ENCODE results near the gene HCN2.

DNA sequence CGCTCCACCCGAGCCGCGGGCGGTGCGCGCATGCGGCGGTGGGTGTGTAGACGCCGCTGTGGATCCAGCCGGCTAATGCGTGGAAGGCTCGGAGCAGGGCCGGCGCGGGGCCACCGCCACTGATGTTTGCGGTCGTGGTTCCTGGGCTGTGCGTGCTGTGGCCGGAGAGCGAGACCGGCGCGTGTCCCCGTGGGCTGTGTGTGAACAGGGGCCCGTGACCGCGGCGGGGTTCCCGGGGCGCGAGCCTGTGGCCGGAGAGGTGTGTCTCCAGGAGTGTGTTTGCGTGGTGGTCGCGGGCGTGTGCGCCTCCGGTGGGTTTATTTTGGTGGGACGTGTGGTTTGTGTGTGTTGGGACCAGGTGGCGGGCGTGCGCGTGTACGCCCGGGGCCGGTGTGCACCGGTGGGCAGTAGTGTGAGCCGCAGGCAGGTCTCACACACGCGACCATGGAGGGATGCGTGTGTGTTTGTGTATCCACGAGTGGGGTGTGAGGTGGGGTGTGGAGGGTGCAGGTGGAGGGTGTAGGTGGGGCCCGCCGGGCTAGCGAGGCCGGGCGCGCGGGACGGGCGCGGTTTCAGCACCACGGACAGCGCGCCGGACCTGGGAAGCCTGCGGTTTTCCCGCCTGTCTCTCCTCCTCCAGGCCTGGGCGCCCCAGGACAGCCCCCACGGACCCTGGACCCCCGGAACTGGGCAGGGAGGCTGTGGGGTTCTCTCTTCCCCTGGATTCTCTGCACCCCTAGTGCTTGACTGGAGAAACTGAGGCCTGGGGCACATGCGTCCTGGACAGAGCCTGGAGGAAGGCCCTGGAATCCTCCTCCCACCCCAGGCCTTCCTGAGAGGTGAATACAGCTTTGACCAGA lies 1.6 kb downstream of the HCN2 start:
- TF ChIP-seq, protein P1, sequence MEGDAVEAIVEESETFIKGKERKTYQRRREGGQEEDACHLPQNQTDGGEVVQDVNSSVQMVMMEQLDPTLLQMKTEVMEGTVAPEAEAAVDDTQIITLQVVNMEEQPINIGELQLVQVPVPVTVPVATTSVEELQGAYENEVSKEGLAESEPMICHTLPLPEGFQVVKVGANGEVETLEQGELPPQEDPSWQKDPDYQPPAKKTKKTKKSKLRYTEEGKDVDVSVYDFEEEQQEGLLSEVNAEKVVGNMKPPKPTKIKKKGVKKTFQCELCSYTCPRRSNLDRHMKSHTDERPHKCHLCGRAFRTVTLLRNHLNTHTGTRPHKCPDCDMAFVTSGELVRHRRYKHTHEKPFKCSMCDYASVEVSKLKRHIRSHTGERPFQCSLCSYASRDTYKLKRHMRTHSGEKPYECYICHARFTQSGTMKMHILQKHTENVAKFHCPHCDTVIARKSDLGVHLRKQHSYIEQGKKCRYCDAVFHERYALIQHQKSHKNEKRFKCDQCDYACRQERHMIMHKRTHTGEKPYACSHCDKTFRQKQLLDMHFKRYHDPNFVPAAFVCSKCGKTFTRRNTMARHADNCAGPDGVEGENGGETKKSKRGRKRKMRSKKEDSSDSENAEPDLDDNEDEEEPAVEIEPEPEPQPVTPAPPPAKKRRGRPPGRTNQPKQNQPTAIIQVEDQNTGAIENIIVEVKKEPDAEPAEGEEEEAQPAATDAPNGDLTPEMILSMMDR (IDR thresholded peaks at IDR 0.05), result no peak
- TF ChIP-seq POLR2A (IDR thresholded peaks at IDR 0.05), result no peak
